Measurements from ENCODE around the gene GJD4. TPM values are rescaled to one million over a fixed set of nuclear protein-coding genes. Genes with fewer than 3 reads are reported as not detected.

GJD4 gene
- total RNA-seq, 1 donor from 2014 or later, result not detected

- TF ChIP-seq, protein P1, sequence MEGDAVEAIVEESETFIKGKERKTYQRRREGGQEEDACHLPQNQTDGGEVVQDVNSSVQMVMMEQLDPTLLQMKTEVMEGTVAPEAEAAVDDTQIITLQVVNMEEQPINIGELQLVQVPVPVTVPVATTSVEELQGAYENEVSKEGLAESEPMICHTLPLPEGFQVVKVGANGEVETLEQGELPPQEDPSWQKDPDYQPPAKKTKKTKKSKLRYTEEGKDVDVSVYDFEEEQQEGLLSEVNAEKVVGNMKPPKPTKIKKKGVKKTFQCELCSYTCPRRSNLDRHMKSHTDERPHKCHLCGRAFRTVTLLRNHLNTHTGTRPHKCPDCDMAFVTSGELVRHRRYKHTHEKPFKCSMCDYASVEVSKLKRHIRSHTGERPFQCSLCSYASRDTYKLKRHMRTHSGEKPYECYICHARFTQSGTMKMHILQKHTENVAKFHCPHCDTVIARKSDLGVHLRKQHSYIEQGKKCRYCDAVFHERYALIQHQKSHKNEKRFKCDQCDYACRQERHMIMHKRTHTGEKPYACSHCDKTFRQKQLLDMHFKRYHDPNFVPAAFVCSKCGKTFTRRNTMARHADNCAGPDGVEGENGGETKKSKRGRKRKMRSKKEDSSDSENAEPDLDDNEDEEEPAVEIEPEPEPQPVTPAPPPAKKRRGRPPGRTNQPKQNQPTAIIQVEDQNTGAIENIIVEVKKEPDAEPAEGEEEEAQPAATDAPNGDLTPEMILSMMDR (conservative IDR thresholded peaks at IDR 0.05), result no peak
- no peaks in the 10 kb centered on the region for H3K4me1 Mint-ChIP-seq
- no peak for DNase-seq (ENCODE audit: low read depth, low spot score)
- H3K4me3 Mint-ChIP-seq, result no peak overlapping the region
- no peak overlapping the region for H3K27ac Mint-ChIP-seq (ENCODE audit: unreplicated experiment)
- no peaks in the 10 kb centered on the region for H3K9me3 Mint-ChIP-seq
- no peaks in the 10 kb centered on the region for H3K27me3 Mint-ChIP-seq (ENCODE audit: low read depth)
- peaks cover 21% of the 10 kb centered on the region for H3K36me3 Mint-ChIP-seq (ENCODE audit: low read depth)
Measured at GRCh38 chr10:35573796-35574195, 31.3 kb upstream of the GJD4 start.

DNA sequence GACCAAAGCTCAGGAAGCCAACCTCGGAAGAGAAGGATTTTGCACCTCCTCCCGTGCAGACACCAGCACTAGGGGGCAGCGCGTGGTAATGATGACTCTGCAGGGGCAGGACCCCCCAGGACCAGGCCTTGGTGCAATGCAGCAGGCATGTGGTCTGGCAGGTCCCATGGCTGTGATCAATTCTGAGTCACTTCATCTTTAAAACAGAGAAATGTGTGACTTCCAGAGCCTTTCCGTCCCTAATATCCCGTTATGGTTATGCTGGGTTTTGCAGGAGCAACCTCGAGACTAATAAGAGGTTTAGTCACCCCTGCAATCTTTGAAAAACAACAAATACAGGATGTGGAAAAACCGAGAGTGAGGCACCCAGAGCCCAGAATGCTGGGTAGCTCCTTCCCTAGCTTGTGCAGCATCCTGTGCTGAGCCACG, 30.2 kb upstream of the GJD4 start:
- no peak for DNase-seq (ENCODE audit: low read depth, low spot score)
- Mint-ChIP-seq H3K4me1 (no peaks in the 10 kb centered on the region), H3K4me3 (no peak overlapping the region), H3K27ac (ENCODE audit: unreplicated experiment) (no peak overlapping the region), H3K36me3 (ENCODE audit: low read depth) (peaks cover 14% of the 10 kb centered on the region), H3K9me3 (no peaks in the 10 kb centered on the region), H3K27me3 (ENCODE audit: low read depth) (no peaks in the 10 kb centered on the region)
- TF ChIP-seq, protein P1 (conservative IDR thresholded peaks at IDR 0.05), result no peak

GRCh38 chr10:35575640-35576039, 29.5 kb upstream of the GJD4 start:
- H3K27ac Mint-ChIP-seq (ENCODE audit: unreplicated experiment), result no peak overlapping the region
- H3K36me3 Mint-ChIP-seq (ENCODE audit: low read depth), result peaks cover 14% of the 10 kb centered on the region
- H3K27me3 Mint-ChIP-seq (ENCODE audit: low read depth), result no peaks in the 10 kb centered on the region
- H3K4me1 Mint-ChIP-seq, result no peaks in the 10 kb centered on the region
- no peaks in the 10 kb centered on the region for H3K9me3 Mint-ChIP-seq
- peak overlapping the region; percentile 1 for H3K4me3 Mint-ChIP-seq
- no peak for DNase-seq (ENCODE audit: low read depth, low spot score)
- TF ChIP-seq, protein P1 (conservative IDR thresholded peaks at IDR 0.05), result no peak

GRCh38 chr10:35576730-35577129, 28.4 kb upstream of the GJD4 start:
- no peak overlapping the region for H3K4me3 Mint-ChIP-seq
- H3K36me3 Mint-ChIP-seq (ENCODE audit: low read depth), result peaks cover 14% of the 10 kb centered on the region
- H3K4me1 Mint-ChIP-seq, result no peaks in the 10 kb centered on the region
- no peaks in the 10 kb centered on the region for H3K27me3 Mint-ChIP-seq (ENCODE audit: low read depth)
- H3K27ac Mint-ChIP-seq (ENCODE audit: unreplicated experiment), result no peak overlapping the region
- TF ChIP-seq, protein P1 (conservative IDR thresholded peaks at IDR 0.05), result no peak
- no peak for DNase-seq (ENCODE audit: low read depth, low spot score)
- no peaks in the 10 kb centered on the region for H3K9me3 Mint-ChIP-seq

DNA sequence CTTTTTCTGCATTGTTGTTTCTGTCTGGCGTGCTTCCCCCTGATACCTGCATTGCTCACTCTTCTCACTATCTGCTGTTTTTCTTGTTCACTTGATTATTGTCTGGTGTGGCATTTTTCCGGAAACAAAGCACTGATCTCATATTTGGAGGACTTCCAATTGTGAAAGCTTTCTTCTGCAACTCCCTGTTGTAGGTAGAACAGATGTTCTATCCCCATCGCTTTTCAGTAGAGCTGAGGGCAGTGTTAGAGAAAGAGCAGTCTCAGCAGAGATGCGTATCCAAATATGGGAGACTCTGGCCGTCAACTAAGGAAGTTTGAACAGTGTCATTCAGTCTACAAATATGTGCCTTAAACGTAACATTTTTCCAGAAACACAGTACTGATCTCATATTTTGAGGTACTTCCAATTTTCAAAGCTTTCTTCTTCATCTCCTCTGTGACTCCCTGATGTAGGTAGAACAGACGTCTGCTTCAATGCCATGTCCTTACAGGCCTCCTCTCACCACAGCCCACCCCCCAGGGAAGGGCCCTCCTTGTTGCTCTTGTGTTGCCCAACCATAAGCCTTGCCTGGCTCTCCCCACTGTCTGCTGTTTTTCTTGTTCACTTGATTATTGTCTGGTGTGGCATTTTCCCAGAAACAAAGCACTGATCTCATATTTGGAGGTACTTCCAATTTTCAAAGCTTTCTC, 27.1 kb upstream of the GJD4 start:
- TF ChIP-seq, protein P1 (conservative IDR thresholded peaks at IDR 0.05), result no peak
- H3K27me3 Mint-ChIP-seq (ENCODE audit: low read depth), result no peaks in the 10 kb centered on the region
- H3K36me3 Mint-ChIP-seq (ENCODE audit: low read depth), result peaks cover 14% of the 10 kb centered on the region
- no peaks in the 10 kb centered on the region for H3K9me3 Mint-ChIP-seq
- no peak overlapping the region for H3K27ac Mint-ChIP-seq (ENCODE audit: unreplicated experiment)
- H3K4me1 Mint-ChIP-seq, result no peaks in the 10 kb centered on the region
- DNase-seq (ENCODE audit: low read depth, low spot score), result no peak
- H3K4me3 Mint-ChIP-seq, result no peak overlapping the region
